ENCODE results near the gene ZNRF3. TPM values are rescaled to one million over a fixed set of nuclear protein-coding genes. Genes with fewer than 3 reads are reported as not detected.

ZNRF3 gene
- total and polyA plus RNA-seq, 2 experiments from 2014 or later, result 11.1 to 32.2 TPM

DNA sequence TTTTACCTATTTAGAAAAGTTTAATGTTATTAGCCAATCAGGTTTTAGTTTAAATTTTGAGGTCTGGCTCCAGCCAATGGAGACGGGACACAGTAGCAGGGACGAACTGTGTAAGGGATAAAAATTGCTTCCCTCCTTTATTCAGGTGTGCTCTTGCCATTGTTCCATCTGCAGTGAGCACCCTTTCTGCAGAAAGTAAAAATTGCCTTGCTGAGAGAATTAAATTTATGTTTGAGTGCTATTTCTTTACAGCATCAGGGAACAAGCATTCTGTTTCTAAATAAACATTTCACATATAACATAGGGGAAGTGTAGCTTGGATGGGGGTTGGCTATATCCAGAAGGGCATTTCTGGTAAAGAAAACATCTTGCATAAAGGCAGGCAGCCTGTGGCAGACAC, 36.4 kb upstream of the ZNRF3 start (continued):
- TF ChIP-seq ZNF462 (CRISPR knock-in tag; IDR thresholded peaks at IDR 0.05), result no peak

DNA sequence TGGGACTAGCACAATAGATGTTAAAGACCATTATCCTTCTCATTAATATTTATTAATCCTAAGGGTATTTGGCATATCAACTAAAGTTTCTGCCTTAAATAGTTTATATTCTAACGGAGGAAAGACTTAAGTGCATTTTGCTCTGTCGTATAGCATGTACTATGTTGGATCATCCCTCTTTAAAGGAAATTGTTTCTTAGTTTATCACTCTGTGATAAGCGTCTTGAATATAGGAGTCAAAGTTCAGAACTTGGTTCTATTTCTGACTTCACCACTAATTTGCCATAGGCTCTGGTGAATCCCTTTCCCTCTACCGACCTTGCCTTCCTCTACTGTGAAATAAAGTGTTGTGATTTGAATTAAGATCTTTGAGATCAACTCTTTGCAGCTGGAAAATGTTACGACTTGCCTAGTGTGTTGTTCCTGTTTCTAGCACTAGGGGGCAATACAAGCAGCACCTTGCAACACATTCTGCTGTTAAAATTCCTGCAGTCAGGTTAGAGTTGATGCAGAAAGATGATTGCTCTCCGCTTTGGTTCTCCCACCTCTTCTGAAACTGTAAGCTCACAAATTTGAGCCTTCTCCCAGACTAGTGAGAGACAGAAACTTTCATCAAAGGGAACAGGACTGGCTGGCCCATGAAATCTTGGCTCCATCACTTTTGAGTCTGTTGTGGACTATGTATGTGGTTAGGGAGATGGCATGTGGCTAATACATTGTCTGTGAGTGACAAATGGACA, 27.8 kb upstream of the ZNRF3 start:
- H3K27me3 Mint-ChIP-seq (ENCODE audit: insufficient read depth, low read depth, poor library complexity), result peaks cover 4% of the 10 kb centered on the region
- H3K4me1 ChIP-seq (ENCODE audit: insufficient read depth), result no peaks in the 10 kb centered on the region
- H3K27ac Mint-ChIP-seq, result no peak overlapping the region
- DNase-seq (ENCODE audit: low spot score) (peak; percentile 85), ATAC-seq (peak; percentile 74)
- no peak overlapping the region for H3K4me3 ChIP-seq
- no peaks in the 10 kb centered on the region for H4K20me1 ChIP-seq (replicated peaks; ENCODE audit: insufficient read depth)
- H3K36me3 ChIP-seq (ENCODE audit: insufficient read depth), result no peaks in the 10 kb centered on the region
- H3K27me3 ChIP-seq (ENCODE audit: insufficient read depth), result no peaks in the 10 kb centered on the region
- no peak overlapping the region for H3K4me3 Mint-ChIP-seq
- H3F3A ChIP-seq (replicated peaks; ENCODE audit: low read depth), result no peaks in the 10 kb centered on the region
- H3K36me3 Mint-ChIP-seq (ENCODE audit: low read depth), result no peaks in the 10 kb centered on the region
- H3K9me3 Mint-ChIP-seq, result no peaks in the 10 kb centered on the region; the same call in 2 of the 3 replicates
- no peak overlapping the region for H3K27ac ChIP-seq (ENCODE audit: low read depth)
- H3K4me2 ChIP-seq, result no peak overlapping the region
- no peak overlapping the region for H2AFZ ChIP-seq
- H3K9me2 ChIP-seq (ENCODE audit: insufficient read depth), result no peaks in the 10 kb centered on the region
- H3K79me2 ChIP-seq (replicated peaks; ENCODE audit: insufficient read depth), result no peaks in the 10 kb centered on the region
- no peaks in the 10 kb centered on the region; the same call in 1 of the 3 replicates for H3K4me1 Mint-ChIP-seq
- TF ChIP-seq CREB1 (CRISPR knock-in tag; IDR thresholded peaks at IDR 0.05; ENCODE audit: low read depth) (no peak), STAT1 (IDR thresholded peaks at IDR 0.05; ENCODE audit: unreplicated experiment) (no peak), ZNF462 (CRISPR knock-in tag; IDR thresholded peaks at IDR 0.05) (no peak), ZNF114 (CRISPR knock-in tag; IDR thresholded peaks at IDR 0.05) (no peak), JUNB (IDR thresholded peaks at IDR 0.05; ENCODE audit: unreplicated experiment) (no peak), EZH2 (IDR thresholded peaks at IDR 0.05; ENCODE audit: low read depth, unreplicated experiment) (no peak)
- TF ChIP-seq, protein P1, sequence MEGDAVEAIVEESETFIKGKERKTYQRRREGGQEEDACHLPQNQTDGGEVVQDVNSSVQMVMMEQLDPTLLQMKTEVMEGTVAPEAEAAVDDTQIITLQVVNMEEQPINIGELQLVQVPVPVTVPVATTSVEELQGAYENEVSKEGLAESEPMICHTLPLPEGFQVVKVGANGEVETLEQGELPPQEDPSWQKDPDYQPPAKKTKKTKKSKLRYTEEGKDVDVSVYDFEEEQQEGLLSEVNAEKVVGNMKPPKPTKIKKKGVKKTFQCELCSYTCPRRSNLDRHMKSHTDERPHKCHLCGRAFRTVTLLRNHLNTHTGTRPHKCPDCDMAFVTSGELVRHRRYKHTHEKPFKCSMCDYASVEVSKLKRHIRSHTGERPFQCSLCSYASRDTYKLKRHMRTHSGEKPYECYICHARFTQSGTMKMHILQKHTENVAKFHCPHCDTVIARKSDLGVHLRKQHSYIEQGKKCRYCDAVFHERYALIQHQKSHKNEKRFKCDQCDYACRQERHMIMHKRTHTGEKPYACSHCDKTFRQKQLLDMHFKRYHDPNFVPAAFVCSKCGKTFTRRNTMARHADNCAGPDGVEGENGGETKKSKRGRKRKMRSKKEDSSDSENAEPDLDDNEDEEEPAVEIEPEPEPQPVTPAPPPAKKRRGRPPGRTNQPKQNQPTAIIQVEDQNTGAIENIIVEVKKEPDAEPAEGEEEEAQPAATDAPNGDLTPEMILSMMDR (conservative IDR thresholded peaks at IDR 0.05; ENCODE audit: low read depth in 2 of 2), result peak; percentile 93 to 98
